Neural progenitor cell (in vitro differentiated cells): ENCODE results near the gene GON4L. TPM values are rescaled to one million over a fixed set of nuclear protein-coding genes. Genes with fewer than 3 reads are reported as not detected.

Experiments
- DNase-seq: peaks from one replicate; pipeline ENCODE4 v3.0.0-alpha.2; 2016; ENCODE audit warnings: low spot score
- H2AFZ ChIP-seq: fragments of 200-600 bp; sonication (generic); replicated peaks from 2 replicates; pipeline ENCODE4 v1.6.1; 2016; ENCODE audit warnings: antibody characterized with exemption
- H3F3A ChIP-seq: fragments of 200-600 bp; sonication (generic); 2 replicates; pipeline ENCODE4 v1.6.1; 2016; ENCODE audit warnings: antibody characterized with exemption, low read depth
- H3K27ac ChIP-seq: fragments of 200-600 bp; sonication (generic); 2 replicates; pipeline ENCODE4 v1.5.1; 2016; ENCODE audit warnings: mild to moderate bottlenecking
- H3K27me3 ChIP-seq: fragments of 200-600 bp; sonication (generic); 2 replicates; pipeline ENCODE4 v1.6.1; 2016; ENCODE audit warnings: mild to moderate bottlenecking, moderate library complexity
- H3K36me3 ChIP-seq: fragments of 200-600 bp; sonication (generic); 2 replicates; pipeline ENCODE4 v1.5.1; 2016
- H3K4me1 ChIP-seq: fragments of 200-600 bp; sonication (generic); 2 replicates; pipeline ENCODE4 v1.6.1; 2016; ENCODE audit warnings: mixed run types
- H3K4me2 ChIP-seq: fragments of 200-600 bp; sonication (generic); 2 replicates; pipeline ENCODE4 v1.6.1; 2016
- H3K4me3 ChIP-seq: fragments of 200-600 bp; sonication (generic); 2 replicates; pipeline ENCODE4 v1.5.1; 2016
- H3K79me2 ChIP-seq: fragments of 200-600 bp; sonication (generic); 2 replicates; pipeline ENCODE4 v1.6.1; 2016; ENCODE audit warnings: low read depth
- H3K9ac ChIP-seq: fragments of 200-600 bp; sonication (generic); 2 replicates; pipeline ENCODE4 v1.6.1; 2016
- H3K9me3 ChIP-seq: fragments of 200-600 bp; sonication (generic); 2 replicates; pipeline ENCODE4 v1.5.1; 2016; ENCODE audit warnings: low read depth
- H4K20me1 ChIP-seq: fragments of 200-600 bp; sonication (generic); 2 replicates; pipeline ENCODE4 v1.6.1; 2016; ENCODE audit warnings: low read depth
- H3K27ac Mint-ChIP-seq: 3 replicates; pipeline ENCODE4 v1.8.0; 2021; ENCODE audit warnings: mixed read lengths
- H3K27me3 Mint-ChIP-seq: 2 replicates; pipeline ENCODE4 v1.8.0; 2022; ENCODE audit warnings: low read depth, mild to moderate bottlenecking, inconsistent platforms, moderate library complexity, mixed read lengths; ENCODE audit not compliant: insufficient read depth
- H3K36me3 Mint-ChIP-seq: 3 replicates; pipeline ENCODE4 v1.8.0; 2021; ENCODE audit warnings: mixed read lengths
- H3K4me1 Mint-ChIP-seq: 3 replicates; pipeline ENCODE4 v1.8.0; 2021; ENCODE audit warnings: mixed read lengths
- H3K4me3 Mint-ChIP-seq: 3 replicates; pipeline ENCODE4 v1.8.0; 2021; ENCODE audit warnings: mild to moderate bottlenecking, moderate library complexity, mixed read lengths
- H3K9me3 Mint-ChIP-seq: 3 replicates; pipeline ENCODE4 v1.8.0; 2020; ENCODE audit warnings: mixed read lengths
- CTCF ChIP-seq: fragments of 200-600 bp; sonication (generic); IDR thresholded peaks from 2 replicates; pipeline ENCODE4 v1.5.1; 2017; ENCODE audit warnings: antibody characterized with exemption, mild to moderate bottlenecking
- EZH2 ChIP-seq: fragments of 200-600 bp; sonication (generic); IDR thresholded peaks from 2 replicates; pipeline ENCODE4 v1.6.1; 2017; ENCODE audit warnings: antibody characterized with exemption, mild to moderate bottlenecking, moderate library complexity
- EZH2phosphoT487 ChIP-seq: fragments of 200-600 bp; sonication (generic); IDR thresholded peaks from 2 replicates; pipeline ENCODE4 v1.6.1; 2017; ENCODE audit warnings: antibody characterized with exemption
- total RNA-seq: library from RNA; depleted of rRNA; stranded (reverse); fragments of >200 nt; gene quantifications from 2 replicates; pipeline ENCODE4 v1.2.3, GENCODE V29; 2015; ENCODE audit warnings: low replicate concordance

GON4L gene
- total RNA-seq, 1 donor from 2014 or later: 31.4 TPM

GRCh38 chr1:155880251-155880650 is 23.2 kb upstream of the GON4L start:
- TF ChIP-seq CTCF (no peak), EZH2phosphoT487 (no peak), EZH2 (no peak)
- H4K20me1 ChIP-seq: no peaks in the 10 kb centered on the region
- H3F3A ChIP-seq: no peaks in the 10 kb centered on the region
- H3K27me3 ChIP-seq: no peaks in the 10 kb centered on the region
- no peaks in the 10 kb centered on the region for H3K4me1 ChIP-seq
- H3K27ac ChIP-seq: no peak overlapping the region
- no peak overlapping the region for H3K4me3 ChIP-seq
- H2AFZ ChIP-seq: no peak overlapping the region
- Mint-ChIP-seq H3K9me3 (no peaks in the 10 kb centered on the region), H3K4me1 (peaks cover 11% of the 10 kb centered on the region), H3K36me3 (no peaks in the 10 kb centered on the region), H3K4me3 (no peak overlapping the region), H3K27ac (no peak overlapping the region), H3K27me3 (no peaks in the 10 kb centered on the region)
- H3K9ac ChIP-seq: no peak overlapping the region
- DNase-seq: no peak
- no peaks in the 10 kb centered on the region for H3K79me2 ChIP-seq
- no peak overlapping the region for H3K4me2 ChIP-seq
- H3K36me3 ChIP-seq: no peaks in the 10 kb centered on the region
- H3K9me3 ChIP-seq: no peaks in the 10 kb centered on the region

GRCh38 chr1:155877945-155878344 is 20.9 kb upstream of the GON4L start:
- no peaks in the 10 kb centered on the region for H3K9me3 Mint-ChIP-seq
- peaks cover 2% of the 10 kb centered on the region for H3K4me1 Mint-ChIP-seq
- no peaks in the 10 kb centered on the region for H4K20me1 ChIP-seq
- no peak for TF ChIP-seq CTCF
- no peak for TF ChIP-seq EZH2
- TF ChIP-seq EZH2phosphoT487: no peak
- H2AFZ ChIP-seq: no peak overlapping the region
- no peaks in the 10 kb centered on the region for H3K36me3 ChIP-seq
- H3K36me3 Mint-ChIP-seq: no peaks in the 10 kb centered on the region
- H3K79me2 ChIP-seq: no peaks in the 10 kb centered on the region
- no peaks in the 10 kb centered on the region for H3K9me3 ChIP-seq
- no peak overlapping the region for H3K9ac ChIP-seq
- peak overlapping the region; percentile 42 for H3K27ac Mint-ChIP-seq
- no peaks in the 10 kb centered on the region for H3K27me3 ChIP-seq
- H3K27ac ChIP-seq: no peak overlapping the region
- H3F3A ChIP-seq: no peaks in the 10 kb centered on the region
- H3K4me2 ChIP-seq: no peak overlapping the region
- no peaks in the 10 kb centered on the region for H3K4me1 ChIP-seq
- no peak for DNase-seq
- H3K4me3 Mint-ChIP-seq: no peak overlapping the region
- no peak overlapping the region for H3K4me3 ChIP-seq
- H3K27me3 Mint-ChIP-seq: no peaks in the 10 kb centered on the region

GRCh38 chr1:155873860-155874259 is 16.8 kb upstream of the GON4L start:
- Histone ChIP-seq H3K4me1 (peaks cover 9% of the 10 kb centered on the region), H3K27ac (no peak overlapping the region), H3K36me3 (no peaks in the 10 kb centered on the region), H3F3A (no peaks in the 10 kb centered on the region), H4K20me1 (peaks cover 3% of the 10 kb centered on the region), H3K27me3 (no peaks in the 10 kb centered on the region), H3K9me3 (no peaks in the 10 kb centered on the region), H3K79me2 (no peaks in the 10 kb centered on the region), H2AFZ (no peak overlapping the region), H3K9ac (no peak overlapping the region), H3K4me2 (no peak overlapping the region), H3K4me3 (no peak overlapping the region)
- Mint-ChIP-seq H3K27me3 (no peaks in the 10 kb centered on the region), H3K4me3 (no peak overlapping the region), H3K27ac (peak overlapping the region; percentile 63), H3K4me1 (peaks cover 9% of the 10 kb centered on the region), H3K9me3 (no peaks in the 10 kb centered on the region), H3K36me3 (peaks cover 3% of the 10 kb centered on the region)
- TF ChIP-seq CTCF: no peak
- no peak for TF ChIP-seq EZH2
- DNase-seq: no peak

GRCh38 chr1:155872527-155872926 is 15.5 kb upstream of the GON4L start:
- H3F3A ChIP-seq: no peaks in the 10 kb centered on the region
- peaks cover 9% of the 10 kb centered on the region for H3K4me1 Mint-ChIP-seq
- H3K4me3 ChIP-seq: no peak overlapping the region
- H3K9me3 Mint-ChIP-seq: no peaks in the 10 kb centered on the region
- peaks cover 3% of the 10 kb centered on the region for H4K20me1 ChIP-seq
- H3K36me3 ChIP-seq: no peaks in the 10 kb centered on the region
- no peak overlapping the region for H3K9ac ChIP-seq
- no peak overlapping the region for H3K27ac ChIP-seq
- H3K4me3 Mint-ChIP-seq: no peak overlapping the region
- no peak overlapping the region for H3K27ac Mint-ChIP-seq
- H3K27me3 ChIP-seq: no peaks in the 10 kb centered on the region
- peaks cover 3% of the 10 kb centered on the region for H3K27me3 Mint-ChIP-seq
- peak overlapping the region; percentile 17 for H3K4me2 ChIP-seq
- peaks cover 9% of the 10 kb centered on the region for H3K4me1 ChIP-seq
- no peaks in the 10 kb centered on the region for H3K79me2 ChIP-seq
- H2AFZ ChIP-seq: peak overlapping the region; percentile 37
- DNase-seq: peak; percentile 51
- peaks cover 3% of the 10 kb centered on the region for H3K36me3 Mint-ChIP-seq
- no peaks in the 10 kb centered on the region for H3K9me3 ChIP-seq
- TF ChIP-seq EZH2phosphoT487: no peak
